ENCODE results near the gene DDR1.

DNA sequence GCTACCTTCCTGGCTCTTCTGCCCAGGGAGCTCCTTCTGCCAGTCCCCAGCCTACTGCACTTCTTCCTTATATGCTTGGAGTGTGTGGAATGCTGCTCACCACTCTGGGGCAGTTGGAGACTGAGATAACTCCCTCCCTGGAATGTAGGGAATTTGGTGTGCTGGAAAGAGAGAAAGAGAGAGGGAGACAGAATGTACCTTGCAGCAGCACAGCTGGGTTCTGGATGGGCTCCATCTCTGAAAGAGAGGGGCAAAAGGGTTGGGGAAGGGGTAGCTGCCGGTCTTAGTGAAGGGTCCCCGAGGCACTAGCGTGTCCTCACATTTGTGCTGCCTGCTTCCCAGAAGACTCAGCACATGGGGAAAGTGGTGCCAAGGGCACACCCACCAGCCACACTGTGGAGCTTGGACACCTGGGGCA is 40.2 kb upstream of the DDR1 start:
- no peak for TF ChIP-seq CTCF (IDR thresholded peaks at IDR 0.05)
- no peak for TF ChIP-seq POLR2A (IDR thresholded peaks at IDR 0.05)

Data from uterus (tissue), 2 donors.